Fibroblast of skin of abdomen (primary cell): Measurements from ENCODE around the gene FANCM.
"Not testable (repeated sequence)": the region's sequence is repeated elsewhere in the genome, so short reads cannot be mapped to it uniquely, and the experiment has no call there.

Experiments
- DNase-seq: peaks from one replicate; pipeline ENCODE4 v3.0.0-alpha.2; 2013

FANCM gene

GRCh38 chr14:45145214-45145613 is 9.5 kb downstream of the FANCM start:
- DNase-seq = no peak

- DNase-seq = no peak
These were observed 13.9 kb downstream of the FANCM start for GRCh38 chr14:45149602-45150001.

GRCh38 chr14:45150386-45150890 is 14.7 kb downstream of the FANCM start:
- no peak for DNase-seq

- peak; percentile 25 for DNase-seq
These were observed 20.3 kb downstream of the FANCM start for GRCh38 chr14:45156067-45156466.

GRCh38 chr14:45169906-45170305 is 34.2 kb downstream of the FANCM start:
- DNase-seq = no peak

- DNase-seq = peak; percentile 92
These were observed 41.3 kb downstream of the FANCM start for GRCh38 chr14:45177076-45177475.

- no peak for DNase-seq
These were observed 45.6 kb downstream of the FANCM start for GRCh38 chr14:45181329-45181728.

- DNase-seq = no peak
These were observed 46.1 kb downstream of the FANCM start for GRCh38 chr14:45181806-45182205.

GRCh38 chr14:45185100-45185814 is 49.5 kb downstream of the FANCM start:
- peak; percentile 59 for DNase-seq

GRCh38 chr14:45194964-45195363 is 59.2 kb downstream of the FANCM start:
- DNase-seq = no peak

GRCh38 chr14:45198551-45198950 is 62.8 kb downstream of the FANCM start:
- peak; percentile 79 for DNase-seq

GRCh38 chr14:45199230-45199629 is 63.5 kb downstream of the FANCM start:
- peak; percentile 53 for DNase-seq

GRCh38 chr14:45201905-45202304 is 66.2 kb downstream of the FANCM start:
- peak; percentile 33 for DNase-seq

- no peak for DNase-seq
These were observed 68.5 kb downstream of the FANCM start for GRCh38 chr14:45204241-45204640.

- no peak for DNase-seq
These were observed 74.4 kb downstream of the FANCM start for GRCh38 chr14:45210159-45210558.

- no peak for DNase-seq
These were observed 75.6 kb downstream of the FANCM start for GRCh38 chr14:45211295-45211694.

GRCh38 chr14:45212231-45212630 is 76.5 kb downstream of the FANCM start:
- DNase-seq = no peak

GRCh38 chr14:45213716-45214115 is 78.0 kb downstream of the FANCM start:
- not testable (repeated sequence) for DNase-seq

- not testable (repeated sequence) for DNase-seq
These were observed 78.6 kb downstream of the FANCM start for GRCh38 chr14:45214341-45214740.

GRCh38 chr14:45222485-45223262 is 86.9 kb downstream of the FANCM start:
- no peak for DNase-seq

- no peak for DNase-seq
These were observed 91.8 kb downstream of the FANCM start for GRCh38 chr14:45227566-45227965.

- DNase-seq = no peak
These were observed 103.3 kb downstream of the FANCM start for GRCh38 chr14:45238988-45239387.

GRCh38 chr14:45242706-45243105 is 107.0 kb downstream of the FANCM start:
- no peak for DNase-seq

- no peak for DNase-seq
These were observed 110.4 kb downstream of the FANCM start for GRCh38 chr14:45246151-45246550.
